Fibroblast of lung (primary cell): ENCODE results near the gene CHD9.

Source experiments
- EZH2 ChIP-seq: IDR thresholded peaks from 2 replicates; pipeline ENCODE4 v1.5.1; 2012; ENCODE audit warnings: low read length, control low read depth, mild to moderate bottlenecking; ENCODE audit errors: missing control alignments
- TF ChIP-seq, protein P1 (sequence below), 2 donors: IDR thresholded peaks in 1 of 2; conservative IDR thresholded peaks in 1 of 2; 1 replicate in 1 of 2; 2 replicates in 1 of 2; pipeline ENCODE4 v1.5.1; 2011 to 2012; ENCODE audit warnings: low read length in 2 of 2, control low read depth in 1 of 2, inconsistent platforms in 1 of 2, low read depth in 1 of 2, mild to moderate bottlenecking in 1 of 2

DNA sequence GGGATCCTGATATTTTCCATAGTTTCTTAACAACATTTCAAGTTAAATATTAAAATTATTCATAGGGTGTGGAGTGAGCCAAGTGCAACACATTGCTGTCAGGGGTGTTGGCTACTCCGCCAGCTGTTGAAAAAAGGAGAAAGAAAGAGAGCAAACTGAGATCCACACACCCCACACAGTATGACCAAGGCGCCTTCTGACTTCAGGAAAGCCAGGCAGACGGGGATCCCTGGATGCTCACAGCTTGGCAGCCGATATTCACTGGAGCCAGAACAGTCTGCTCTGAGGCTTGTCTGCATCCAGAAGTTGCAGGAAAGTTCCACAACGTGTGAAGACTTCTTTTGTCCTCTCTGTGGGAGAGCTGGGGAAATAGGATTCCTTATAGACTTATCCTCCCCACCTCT, 11.4 kb upstream of the CHD9 start:
- TF ChIP-seq, protein P1, sequence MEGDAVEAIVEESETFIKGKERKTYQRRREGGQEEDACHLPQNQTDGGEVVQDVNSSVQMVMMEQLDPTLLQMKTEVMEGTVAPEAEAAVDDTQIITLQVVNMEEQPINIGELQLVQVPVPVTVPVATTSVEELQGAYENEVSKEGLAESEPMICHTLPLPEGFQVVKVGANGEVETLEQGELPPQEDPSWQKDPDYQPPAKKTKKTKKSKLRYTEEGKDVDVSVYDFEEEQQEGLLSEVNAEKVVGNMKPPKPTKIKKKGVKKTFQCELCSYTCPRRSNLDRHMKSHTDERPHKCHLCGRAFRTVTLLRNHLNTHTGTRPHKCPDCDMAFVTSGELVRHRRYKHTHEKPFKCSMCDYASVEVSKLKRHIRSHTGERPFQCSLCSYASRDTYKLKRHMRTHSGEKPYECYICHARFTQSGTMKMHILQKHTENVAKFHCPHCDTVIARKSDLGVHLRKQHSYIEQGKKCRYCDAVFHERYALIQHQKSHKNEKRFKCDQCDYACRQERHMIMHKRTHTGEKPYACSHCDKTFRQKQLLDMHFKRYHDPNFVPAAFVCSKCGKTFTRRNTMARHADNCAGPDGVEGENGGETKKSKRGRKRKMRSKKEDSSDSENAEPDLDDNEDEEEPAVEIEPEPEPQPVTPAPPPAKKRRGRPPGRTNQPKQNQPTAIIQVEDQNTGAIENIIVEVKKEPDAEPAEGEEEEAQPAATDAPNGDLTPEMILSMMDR (conservative IDR thresholded peaks at IDR 0.05 in 1 of 2, IDR thresholded peaks at IDR 0.05 in 1 of 2; ENCODE audit: low read depth in 1 of 2, low read length in 2 of 2): no peak
- TF ChIP-seq EZH2: no peak
